Osteoblast (primary cell): ENCODE data around the gene CSHL1. TPM values are rescaled to one million over a fixed set of nuclear protein-coding genes. Genes with fewer than 3 reads are reported as not detected.
"Not testable (repeated sequence)": the region's sequence is repeated elsewhere in the genome, so short reads cannot be mapped to it uniquely, and the experiment has no call there.

ENCODE experiments used
- DNase-seq: peaks from one replicate; pipeline ENCODE4 v3.0.0; 2011; ENCODE audit warnings: low spot score, mixed read lengths; ENCODE audit not compliant: insufficient read length; ENCODE audit errors: missing footprints
- H2AFZ ChIP-seq: 2 replicates; pipeline ENCODE4 v1.6.0; 2011; ENCODE audit warnings: mild to moderate bottlenecking, low read length
- H3K27ac ChIP-seq: 2 replicates; pipeline ENCODE4 v1.5.1; 2011; ENCODE audit warnings: mild to moderate bottlenecking, low read depth, low read length, moderate library complexity
- H3K27me3 ChIP-seq: 2 replicates; pipeline ENCODE4 v1.6.0; 2012; ENCODE audit warnings: mild to moderate bottlenecking, control low read depth, inconsistent platforms, low read length, moderate library complexity; ENCODE audit not compliant: insufficient read depth
- H3K36me3 ChIP-seq: 2 replicates; pipeline ENCODE4 v1.5.1; 2011; ENCODE audit warnings: mild to moderate bottlenecking, low read length, control low read depth, moderate library complexity; ENCODE audit not compliant: insufficient read depth
- H3K4me1 ChIP-seq: 2 replicates; pipeline ENCODE4 v1.5.1; 2011; ENCODE audit warnings: mild to moderate bottlenecking, low read length, control low read depth, moderate library complexity; ENCODE audit not compliant: insufficient read depth
- H3K4me2 ChIP-seq: 2 replicates; pipeline ENCODE4 v1.6.0; 2011; ENCODE audit warnings: mild to moderate bottlenecking, low read length; ENCODE audit not compliant: insufficient read depth
- H3K4me3 ChIP-seq: fragments of 200-600 bp; sonication (generic); 3 replicates; pipeline ENCODE4 v1.5.1; 2012; ENCODE audit warnings: mild to moderate bottlenecking, low read length, inconsistent platforms; ENCODE audit not compliant: insufficient read depth
- H3K79me2 ChIP-seq: 2 replicates; pipeline ENCODE4 v1.6.0; 2012; ENCODE audit warnings: mild to moderate bottlenecking, low read length, control low read depth, inconsistent platforms; ENCODE audit not compliant: insufficient read depth
- H3K9me3 ChIP-seq: 2 replicates; pipeline ENCODE4 v1.5.1; 2011; ENCODE audit warnings: low read depth, low read length, control low read depth
- H4K20me1 ChIP-seq: 2 replicates; pipeline ENCODE4 v1.6.0; 2012; ENCODE audit warnings: mild to moderate bottlenecking, low read length, control low read depth; ENCODE audit not compliant: insufficient read depth
- small RNA-seq: library from RNA; depleted of rRNA; stranded (forward); fragments of <200 nt; gene quantifications from one replicate; pipeline ENCODE3, GENCODE V24; 2012
- total RNA-seq: library from RNA; depleted of rRNA; stranded (reverse); fragments of >200 nt; gene quantifications from 2 replicates; pipeline ENCODE4 v1.2.3, GENCODE V29; 2012
- TF ChIP-seq, protein P1 (sequence below): IDR thresholded peaks from 2 replicates; pipeline ENCODE4 v1.5.1; 2011; ENCODE audit warnings: mild to moderate bottlenecking, low read depth, low read length, moderate library complexity; ENCODE audit errors: extremely low read depth

Gene CSHL1
- total RNA-seq, 1 donor = not detected

DNA sequence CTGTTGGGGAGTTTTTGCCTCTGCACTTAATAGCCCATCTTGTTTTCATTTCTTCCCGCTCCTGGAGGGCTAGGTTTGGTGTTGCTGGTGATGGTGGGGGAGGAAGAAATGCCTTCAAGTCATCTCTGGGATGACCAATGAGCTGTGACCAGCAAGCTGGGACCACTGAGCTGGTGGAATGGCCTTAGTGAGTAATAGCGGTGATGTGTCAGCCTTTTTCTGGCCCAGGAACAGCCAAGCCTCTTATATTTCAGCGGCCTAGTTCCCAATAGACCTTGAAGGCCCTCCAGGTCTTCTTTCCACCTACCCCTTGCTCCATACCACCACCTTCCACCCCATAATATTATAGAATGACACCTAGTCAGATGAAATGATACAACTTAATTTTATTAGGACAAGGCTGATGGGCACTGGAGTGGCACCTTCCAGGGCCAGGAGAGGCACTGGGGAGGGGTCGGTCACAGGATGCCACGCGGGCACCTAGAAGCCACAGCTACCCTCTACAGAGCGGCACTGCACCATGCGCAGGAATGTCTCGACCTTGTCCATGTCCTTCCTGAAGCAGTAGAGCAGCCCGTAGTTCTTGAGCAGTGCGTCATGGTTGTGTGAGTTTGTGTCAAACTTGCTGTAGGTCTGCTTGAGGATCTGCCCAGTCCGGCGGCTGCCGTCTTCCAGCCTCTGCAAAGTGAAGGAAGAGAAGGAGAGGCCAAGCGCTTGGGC, 39.3 kb downstream of the CSHL1 start:
- H3K9me3 ChIP-seq, H3K36me3 ChIP-seq: not testable (repeated sequence)
- peak; percentile 31 for DNase-seq

DNA sequence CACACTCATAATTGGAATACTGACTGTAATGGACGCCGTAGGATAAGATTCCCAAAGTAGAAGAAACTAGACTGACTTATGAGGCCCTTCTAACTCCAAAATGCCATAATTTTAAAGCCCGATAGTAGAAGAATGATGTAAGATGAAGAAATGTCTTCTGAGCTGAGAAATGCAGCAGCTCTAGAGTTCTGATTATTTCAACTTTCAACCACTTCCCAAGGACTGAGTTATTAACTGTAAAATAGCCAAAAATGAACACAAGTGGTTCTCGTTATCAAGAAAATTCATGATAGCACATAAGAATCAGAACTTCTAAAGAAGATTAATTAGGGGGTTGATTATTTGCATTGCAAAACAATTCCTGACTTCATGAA, 40.8 kb downstream of the CSHL1 start:
- not testable (repeated sequence) for H4K20me1 ChIP-seq, H3K27ac ChIP-seq, H3K9me3 ChIP-seq, H3K27me3 ChIP-seq, H3K4me3 ChIP-seq, H3K4me2 ChIP-seq, H3K79me2 ChIP-seq, DNase-seq, H3K4me1 ChIP-seq, H2AFZ ChIP-seq, H3K36me3 ChIP-seq

More for the DNA sequence above, 39.3 kb downstream of the CSHL1 start:
- not testable (repeated sequence) for H2AFZ ChIP-seq, H3K27ac ChIP-seq, H3K79me2 ChIP-seq, H4K20me1 ChIP-seq, H3K4me2 ChIP-seq, H3K27me3 ChIP-seq, H3K4me1 ChIP-seq, H3K4me3 ChIP-seq

DNA sequence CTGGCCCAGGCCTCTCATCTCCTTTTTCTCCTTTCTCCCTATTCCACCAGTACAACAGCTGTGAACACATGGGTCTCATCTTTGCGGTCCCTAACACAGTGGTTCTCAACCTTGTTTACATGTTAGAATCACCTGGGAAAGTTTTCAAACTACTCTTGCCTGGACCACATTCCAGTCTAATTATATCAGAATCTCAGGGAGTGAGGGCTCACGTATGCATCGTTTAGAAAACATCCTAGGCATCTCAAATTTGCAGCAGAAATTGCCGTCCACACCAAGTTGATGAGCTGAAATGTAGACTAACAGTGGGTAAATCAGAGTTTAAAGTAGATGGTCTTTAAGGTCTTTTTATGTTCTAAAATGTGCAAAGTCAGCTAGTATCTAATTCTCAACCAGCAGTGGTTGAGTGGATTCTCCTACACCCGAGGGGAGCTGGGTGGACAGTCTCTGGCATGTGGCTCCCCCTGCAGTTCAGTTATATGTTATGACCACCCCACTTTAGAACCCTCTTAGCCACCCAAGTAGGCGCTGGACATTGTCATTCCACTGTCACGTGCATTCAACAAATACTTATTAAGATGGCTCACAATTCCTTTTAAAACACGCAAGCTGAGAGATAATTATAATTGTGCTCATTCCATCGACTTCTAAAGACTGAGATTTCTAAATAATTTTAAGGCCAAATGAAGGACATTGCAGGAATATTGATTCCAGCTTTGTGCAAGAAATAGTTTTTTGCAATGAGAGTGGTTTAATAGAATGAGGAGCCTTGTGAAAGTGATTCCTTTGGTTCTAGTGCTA, 41.4 kb downstream of the CSHL1 start:
- H3K27ac ChIP-seq, H3K4me2 ChIP-seq, H3K9me3 ChIP-seq, H3K27me3 ChIP-seq, H3K4me3 ChIP-seq, H4K20me1 ChIP-seq, H3K79me2 ChIP-seq, DNase-seq, H3K36me3 ChIP-seq, H3K4me1 ChIP-seq, H2AFZ ChIP-seq: not testable (repeated sequence)
- TF ChIP-seq, protein P1, sequence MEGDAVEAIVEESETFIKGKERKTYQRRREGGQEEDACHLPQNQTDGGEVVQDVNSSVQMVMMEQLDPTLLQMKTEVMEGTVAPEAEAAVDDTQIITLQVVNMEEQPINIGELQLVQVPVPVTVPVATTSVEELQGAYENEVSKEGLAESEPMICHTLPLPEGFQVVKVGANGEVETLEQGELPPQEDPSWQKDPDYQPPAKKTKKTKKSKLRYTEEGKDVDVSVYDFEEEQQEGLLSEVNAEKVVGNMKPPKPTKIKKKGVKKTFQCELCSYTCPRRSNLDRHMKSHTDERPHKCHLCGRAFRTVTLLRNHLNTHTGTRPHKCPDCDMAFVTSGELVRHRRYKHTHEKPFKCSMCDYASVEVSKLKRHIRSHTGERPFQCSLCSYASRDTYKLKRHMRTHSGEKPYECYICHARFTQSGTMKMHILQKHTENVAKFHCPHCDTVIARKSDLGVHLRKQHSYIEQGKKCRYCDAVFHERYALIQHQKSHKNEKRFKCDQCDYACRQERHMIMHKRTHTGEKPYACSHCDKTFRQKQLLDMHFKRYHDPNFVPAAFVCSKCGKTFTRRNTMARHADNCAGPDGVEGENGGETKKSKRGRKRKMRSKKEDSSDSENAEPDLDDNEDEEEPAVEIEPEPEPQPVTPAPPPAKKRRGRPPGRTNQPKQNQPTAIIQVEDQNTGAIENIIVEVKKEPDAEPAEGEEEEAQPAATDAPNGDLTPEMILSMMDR = peak; percentile 36

DNA sequence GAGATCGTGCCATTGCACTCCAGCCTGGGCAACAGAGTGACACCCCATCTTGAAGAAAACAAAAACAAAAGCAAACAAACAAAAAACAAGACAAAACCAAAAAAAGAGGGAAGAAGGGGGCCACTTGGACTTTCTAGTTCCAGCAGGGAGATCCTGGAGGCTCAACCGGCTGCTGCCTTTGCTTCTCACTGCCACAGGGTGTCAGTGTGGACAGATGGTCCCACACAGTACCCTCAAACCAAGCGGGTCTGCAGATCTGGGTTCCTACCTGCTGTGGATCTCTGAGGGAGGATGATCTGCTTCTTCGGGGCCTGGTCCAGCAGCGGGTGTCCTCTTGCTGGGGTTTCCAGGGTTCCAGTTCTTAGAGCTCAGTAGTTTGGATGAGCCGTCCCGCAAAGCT, 44.4 kb downstream of the CSHL1 start:
- not testable (repeated sequence) for H3K27ac ChIP-seq, H3K27me3 ChIP-seq, H2AFZ ChIP-seq, H3K4me3 ChIP-seq, DNase-seq, H3K4me1 ChIP-seq, H4K20me1 ChIP-seq, H3K79me2 ChIP-seq, H3K4me2 ChIP-seq, H3K36me3 ChIP-seq, H3K9me3 ChIP-seq
- TF ChIP-seq, protein P1 = peak; percentile 6

Small RNA genes within 50 kb of the gene (small RNA-seq; reads per million reads assigned to genes)
- not detected for gene AC040958.1
- gene AC127029.1 = not detected
- gene GH1 = not detected

Other genes with a start within 250 kb of the CSHL1 start
- gene LIMD2, start 211.1 kb downstream of the CSHL1 start, total RNA-seq = 4.3 and 5.9 TPM in 2 replicates
- gene STRADA, start 169.5 kb downstream of the CSHL1 start, total RNA-seq = 29.7 and 35.4 TPM in 2 replicates
- gene CCDC47, start 137.7 kb downstream of the CSHL1 start, total RNA-seq = 69.0 and 77.1 TPM in 2 replicates
- gene DDX42, start 137.1 kb downstream of the CSHL1 start, total RNA-seq = 69.0 and 77.4 TPM in 2 replicates
- gene PSMC5, start 83.8 kb downstream of the CSHL1 start, total RNA-seq = 34.0 and 36.5 TPM in 2 replicates
- gene FTSJ3, start 83.6 kb downstream of the CSHL1 start, total RNA-seq = 43.0 and 45.2 TPM in 2 replicates
- gene SMARCD2, start 68.6 kb downstream of the CSHL1 start, total RNA-seq = 53.9 and 54.8 TPM in 2 replicates
- gene CSH2, start 37.6 kb downstream of the CSHL1 start, total RNA-seq = not detected in 2 replicates
- not detected in 2 replicates for gene GH2, start 29.3 kb downstream of the CSHL1 start, total RNA-seq
- not detected in 2 replicates for gene CSH1, start 14.7 kb downstream of the CSHL1 start, total RNA-seq
- gene GH1, start 7.6 kb upstream of the CSHL1 start, total RNA-seq = not detected in 2 replicates
- 0.36 and 0.59 TPM in 2 replicates for gene CD79B, start 21.1 kb upstream of the CSHL1 start, total RNA-seq
- under 0.01 TPM in 1 of 2 replicates, not detected in the other for gene SCN4A, start 61.7 kb upstream of the CSHL1 start, total RNA-seq
- 0.36 and 0.88 TPM in 2 replicates for gene PRR29, start 87.1 kb upstream of the CSHL1 start, total RNA-seq
- 6.5 and 8.5 TPM in 2 replicates for gene ICAM2, start 109.4 kb upstream of the CSHL1 start, total RNA-seq
- gene ERN1, start 218.9 kb upstream of the CSHL1 start, total RNA-seq = 12.1 and 12.7 TPM in 2 replicates